ENCODE results near the gene CRX.
"Not testable (repeated sequence)": the region's sequence is repeated elsewhere in the genome, so short reads cannot be mapped to it uniquely, and the experiment has no call there.

- TF ChIP-seq POLR2A (IDR thresholded peaks at IDR 0.05; ENCODE audit: low read length); GATA1 (IDR thresholded peaks at IDR 0.05; ENCODE audit: low read depth, low read length): not testable (repeated sequence)
Observed at GRCh38 chr19:47858646-47859285, 37.0 kb downstream of the CRX start, which contains the start of gene TPRX2.

All from erythroblast (primary cell).